OCI-LY7 (cell line): ENCODE data around the gene PVALEF. TPM values are rescaled to one million over a fixed set of nuclear protein-coding genes. Genes with fewer than 3 reads are reported as not detected.

Experiments
- BruUV-seq: library from RNA; stranded (reverse); fragments of 400-500 nt; replicated peaks from 2 replicates; lab custom pipeline; 2021; lab: Mats Ljungman, UMichigan
- CTCF ChIA-PET: fragments of 300-600 bp; sonication (Branson Sonifier 250); formaldehyde crosslinking; loops from one replicate; lab custom pipeline; 2022; ENCODE audit warnings: antibody characterized with exemption; ENCODE audit not compliant: unreplicated experiment; lab: Charles Lee
- POLR2A ChIA-PET: fragments of 300-600 bp; sonication (Branson Sonifier 250); formaldehyde crosslinking; loops from one replicate; lab custom pipeline; 2022; ENCODE audit warnings: antibody characterized with exemption; lab: Charles Lee
- DNase-seq: peaks from one replicate; pipeline ENCODE4 v3.0.0-alpha.2; 2015; ENCODE audit warnings: low spot score
- H2AFZ ChIP-seq: fragments of 200-600 bp; sonication (generic), shearing (Covaris generic); 2 replicates; pipeline ENCODE4 v1.6.1; 2014; ENCODE audit warnings: mild to moderate bottlenecking, antibody characterized with exemption, low read length, moderate library complexity
- H3K27ac ChIP-seq: fragments of 200-600 bp; sonication (generic); 2 replicates; pipeline ENCODE4 v1.5.1; 2014; ENCODE audit warnings: mixed run types, low read depth, mild to moderate bottlenecking, moderate library complexity, low read length, inconsistent platforms; ENCODE audit not compliant: poor library complexity, severe bottlenecking
- H3K36me3 ChIP-seq: fragments of 200-600 bp; sonication (generic); 2 replicates; pipeline ENCODE4 v1.6.1; 2014; ENCODE audit warnings: mild to moderate bottlenecking, antibody characterized with exemption, low read length, moderate library complexity, mixed read lengths; ENCODE audit not compliant: insufficient read depth
- H3K4me1 ChIP-seq: fragments of 200-600 bp; sonication (generic); 2 replicates; pipeline ENCODE4 v1.5.1; 2014; ENCODE audit warnings: mild to moderate bottlenecking, low read length; ENCODE audit not compliant: insufficient read depth, poor library complexity, severe bottlenecking
- H3K4me2 ChIP-seq: fragments of 200-600 bp; sonication (generic); 2 replicates; pipeline ENCODE4 v1.6.1; 2014; ENCODE audit warnings: mild to moderate bottlenecking, low read length
- H3K4me3 ChIP-seq: fragments of 200-600 bp; sonication (generic); 2 replicates; pipeline ENCODE4 v1.5.1; 2014; ENCODE audit warnings: mild to moderate bottlenecking, low read depth, low read length; ENCODE audit not compliant: poor library complexity, severe bottlenecking
- H3K79me2 ChIP-seq: fragments of 200-600 bp; sonication (generic); 2 replicates; pipeline ENCODE4 v1.6.1; 2016; ENCODE audit warnings: low read depth, mild to moderate bottlenecking, low read length, moderate library complexity, mixed read lengths; ENCODE audit not compliant: insufficient read depth
- H3K9me2 ChIP-seq: fragments of 200-600 bp; sonication (generic); 2 replicates; pipeline ENCODE4 v1.6.1; 2016; ENCODE audit warnings: mild to moderate bottlenecking, low read length, mixed read lengths; ENCODE audit not compliant: insufficient read depth
- H3K9me3 ChIP-seq: fragments of 200-600 bp; sonication (generic); 2 replicates; pipeline ENCODE4 v1.6.1; 2014; ENCODE audit warnings: mild to moderate bottlenecking, mixed run types, low read length, mixed read lengths
- H4K20me1 ChIP-seq: fragments of 200-600 bp; sonication (generic); 2 replicates; pipeline ENCODE4 v1.6.1; 2014; ENCODE audit warnings: mild to moderate bottlenecking, antibody characterized with exemption, low read length, moderate library complexity, mixed read lengths; ENCODE audit not compliant: insufficient read depth
- CTCF ChIP-seq: fragments of 200-600 bp; sonication (generic); conservative IDR thresholded peaks from 2 replicates; pipeline ENCODE4 v1.5.1; 2014; ENCODE audit warnings: mild to moderate bottlenecking, antibody characterized with exemption, low read length, moderate library complexity, mixed read lengths
- EZH2phosphoT487 ChIP-seq: fragments of 200-600 bp; sonication (generic); IDR thresholded peaks from 2 replicates; pipeline ENCODE4 v1.6.1; 2018; ENCODE audit warnings: low read depth, borderline replicate concordance, mild to moderate bottlenecking, mixed run types, antibody characterized with exemption, low read length, moderate library complexity, mixed read lengths
- intact Hi-C: fragments of 100-400 bp; cut with micrococcal nuclease; formaldehyde crosslinking; loops from one replicate; pipeline ENCODE4 v1.10.0; 2022; ENCODE audit not compliant: unreplicated experiment
- total RNA-seq, 2 experiments: library from RNA; depleted of rRNA in 1 of 2; stranded (reverse); fragments of >200 nt in 1 of 2; shearing (Covaris generic) in 1 of 2; gene quantifications; 2 replicates each; pipeline ENCODE4 v1.2.3, GENCODE V29; 2014 to 2022

PVALEF gene
- total RNA-seq, 2 experiments from 2014 or later = not detected

GRCh38 chr17:81193470-81194224 is 28.3 kb downstream of the PVALEF start:
- CTCF ChIA-PET = no interaction called here
- Histone ChIP-seq H3K36me3 (peaks cover 16% of the 10 kb centered on the region; the same call in 1 of the 2 replicates), H3K4me2 (no peak overlapping the region), H3K9me3 (no peaks in the 10 kb centered on the region), H3K4me1 (no peaks in the 10 kb centered on the region), H2AFZ (no peak overlapping the region), H4K20me1 (no peaks in the 10 kb centered on the region), H3K27ac (no peak overlapping the region), H3K4me3 (no peak overlapping the region), H3K79me2 (no peaks in the 10 kb centered on the region), H3K9me2 (no peaks in the 10 kb centered on the region)
- POLR2A ChIA-PET = no interaction called here
- no peak for TF ChIP-seq CTCF
- no peak for TF ChIP-seq EZH2phosphoT487
- intact Hi-C loops = no loop called here
- DNase-seq = no peak
- no TSS peak for BruUV-seq

GRCh38 chr17:81194225-81194760 is 29.0 kb downstream of the PVALEF start:
- DNase-seq = no peak
- no TSS peak for BruUV-seq
- Histone ChIP-seq H3K4me3 (no peak overlapping the region), H3K9me2 (no peaks in the 10 kb centered on the region), H3K79me2 (no peaks in the 10 kb centered on the region), H3K4me1 (no peaks in the 10 kb centered on the region), H4K20me1 (no peaks in the 10 kb centered on the region), H3K36me3 (peaks cover 16% of the 10 kb centered on the region; the same call in 1 of the 2 replicates), H3K4me2 (no peak overlapping the region), H3K27ac (no peak overlapping the region), H3K9me3 (no peaks in the 10 kb centered on the region), H2AFZ (no peak overlapping the region)
- POLR2A ChIA-PET = no interaction called here
- intact Hi-C loops = no loop called here
- CTCF ChIA-PET = no interaction called here
- TF ChIP-seq CTCF (no peak), EZH2phosphoT487 (no peak)
